Measurements from ENCODE around the gene UNC13A. TPM values are rescaled to one million over a fixed set of nuclear protein-coding genes. Genes with fewer than 3 reads are reported as not detected.

UNC13A gene
- total and polyA plus RNA-seq, 2 of the 13 experiments (the other 11 are each of a cell fraction or from before 2014, with no cell fraction given) = 0.11 to 0.45 TPM

- TF ChIP-seq, protein P1, sequence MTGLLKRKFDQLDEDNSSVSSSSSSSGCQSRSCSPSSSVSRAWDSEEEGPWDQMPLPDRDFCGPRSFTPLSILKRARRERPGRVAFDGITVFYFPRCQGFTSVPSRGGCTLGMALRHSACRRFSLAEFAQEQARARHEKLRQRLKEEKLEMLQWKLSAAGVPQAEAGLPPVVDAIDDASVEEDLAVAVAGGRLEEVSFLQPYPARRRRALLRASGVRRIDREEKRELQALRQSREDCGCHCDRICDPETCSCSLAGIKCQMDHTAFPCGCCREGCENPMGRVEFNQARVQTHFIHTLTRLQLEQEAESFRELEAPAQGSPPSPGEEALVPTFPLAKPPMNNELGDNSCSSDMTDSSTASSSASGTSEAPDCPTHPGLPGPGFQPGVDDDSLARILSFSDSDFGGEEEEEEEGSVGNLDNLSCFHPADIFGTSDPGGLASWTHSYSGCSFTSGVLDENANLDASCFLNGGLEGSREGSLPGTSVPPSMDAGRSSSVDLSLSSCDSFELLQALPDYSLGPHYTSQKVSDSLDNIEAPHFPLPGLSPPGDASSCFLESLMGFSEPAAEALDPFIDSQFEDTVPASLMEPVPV (CRISPR knock-in tag; IDR thresholded peaks at IDR 0.05) = peak; percentile 100
- no peak for TF ChIP-seq ZNF660 (CRISPR knock-in tag; IDR thresholded peaks at IDR 0.05; ENCODE audit: borderline replicate concordance, low read depth)
- peak; percentile 92 for TF ChIP-seq HOXA5 (CRISPR knock-in tag; IDR thresholded peaks at IDR 0.05)
- TF ChIP-seq SP2 (CRISPR knock-in tag; IDR thresholded peaks at IDR 0.05) = peak; percentile 71
- peak; percentile 50; the same call in 1 of the 3 replicates for TF ChIP-seq MXI1 (IDR thresholded peaks at IDR 0.05; ENCODE audit: borderline replicate concordance, low read depth, low read length)
- peak; percentile 97; the same call in 1 of the 2 replicates for TF ChIP-seq PAWR (CRISPR knock-in tag; IDR thresholded peaks at IDR 0.05; ENCODE audit: borderline replicate concordance)
- TF ChIP-seq PAX8 (CRISPR knock-in tag; IDR thresholded peaks at IDR 0.05; ENCODE audit: borderline replicate concordance) = peak; percentile 100
- peak; percentile 98; the same call in 1 of the 2 replicates for TF ChIP-seq ZNF337 (CRISPR knock-in tag; IDR thresholded peaks at IDR 0.05; ENCODE audit: borderline replicate concordance, low read depth)
- TF ChIP-seq, protein P2, sequence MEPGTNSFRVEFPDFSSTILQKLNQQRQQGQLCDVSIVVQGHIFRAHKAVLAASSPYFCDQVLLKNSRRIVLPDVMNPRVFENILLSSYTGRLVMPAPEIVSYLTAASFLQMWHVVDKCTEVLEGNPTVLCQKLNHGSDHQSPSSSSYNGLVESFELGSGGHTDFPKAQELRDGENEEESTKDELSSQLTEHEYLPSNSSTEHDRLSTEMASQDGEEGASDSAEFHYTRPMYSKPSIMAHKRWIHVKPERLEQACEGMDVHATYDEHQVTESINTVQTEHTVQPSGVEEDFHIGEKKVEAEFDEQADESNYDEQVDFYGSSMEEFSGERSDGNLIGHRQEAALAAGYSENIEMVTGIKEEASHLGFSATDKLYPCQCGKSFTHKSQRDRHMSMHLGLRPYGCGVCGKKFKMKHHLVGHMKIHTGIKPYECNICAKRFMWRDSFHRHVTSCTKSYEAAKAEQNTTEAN (CRISPR knock-in tag; conservative IDR thresholded peaks at IDR 0.05) = peak; percentile 96
- TF ChIP-seq, protein P3, sequence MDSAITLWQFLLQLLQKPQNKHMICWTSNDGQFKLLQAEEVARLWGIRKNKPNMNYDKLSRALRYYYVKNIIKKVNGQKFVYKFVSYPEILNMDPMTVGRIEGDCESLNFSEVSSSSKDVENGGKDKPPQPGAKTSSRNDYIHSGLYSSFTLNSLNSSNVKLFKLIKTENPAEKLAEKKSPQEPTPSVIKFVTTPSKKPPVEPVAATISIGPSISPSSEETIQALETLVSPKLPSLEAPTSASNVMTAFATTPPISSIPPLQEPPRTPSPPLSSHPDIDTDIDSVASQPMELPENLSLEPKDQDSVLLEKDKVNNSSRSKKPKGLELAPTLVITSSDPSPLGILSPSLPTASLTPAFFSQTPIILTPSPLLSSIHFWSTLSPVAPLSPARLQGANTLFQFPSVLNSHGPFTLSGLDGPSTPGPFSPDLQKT (CRISPR knock-in tag; IDR thresholded peaks at IDR 0.05; ENCODE audit: borderline replicate concordance) = peak; percentile 68; the same call in 1 of the 2 replicates
- peak; percentile 90; the same call in 1 of the 2 replicates for TF ChIP-seq DR1 (CRISPR knock-in tag; IDR thresholded peaks at IDR 0.05)
- TF ChIP-seq ZNF781 (CRISPR knock-in tag; IDR thresholded peaks at IDR 0.05; ENCODE audit: borderline replicate concordance, not compliant biosample characterization) = peak; percentile 46
- TF ChIP-seq MEIS2 (CRISPR knock-in tag; IDR thresholded peaks at IDR 0.05) = peak; percentile 97
- TF ChIP-seq, protein P4, sequence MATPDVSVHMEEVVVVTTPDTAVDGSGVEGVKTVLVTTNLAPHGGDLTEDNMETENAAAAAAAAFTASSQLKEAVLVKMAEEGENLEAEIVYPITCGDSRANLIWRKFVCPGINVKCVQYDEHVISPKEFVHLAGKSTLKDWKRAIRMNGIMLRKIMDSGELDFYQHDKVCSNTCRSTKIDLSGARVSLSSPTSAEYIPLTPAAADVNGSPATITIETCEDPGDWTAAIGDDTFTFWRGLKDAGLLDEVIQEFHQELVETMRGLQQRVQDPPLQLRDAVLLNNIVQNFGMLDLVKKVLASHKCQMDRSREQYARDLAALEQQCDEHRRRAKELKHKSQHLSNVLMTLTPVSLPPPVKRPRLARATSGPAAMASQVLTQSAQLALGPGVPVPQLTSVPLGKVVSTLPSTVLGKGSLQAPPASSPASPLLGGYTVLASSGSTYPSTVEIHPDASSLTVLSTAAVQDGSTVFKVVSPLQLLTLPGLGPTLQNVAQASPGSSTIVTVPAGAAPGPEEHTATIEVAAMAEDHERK (CRISPR knock-in tag; IDR thresholded peaks at IDR 0.05; ENCODE audit: low read depth) = peak; percentile 72
- peak; percentile 67; the same call in 1 of the 2 replicates for TF ChIP-seq TGIF2 (CRISPR knock-in tag; IDR thresholded peaks at IDR 0.05)
- TF ChIP-seq YEATS4 (CRISPR knock-in tag; IDR thresholded peaks at IDR 0.05; ENCODE audit: borderline replicate concordance) = peak; percentile 100
- TF ChIP-seq, protein P5, sequence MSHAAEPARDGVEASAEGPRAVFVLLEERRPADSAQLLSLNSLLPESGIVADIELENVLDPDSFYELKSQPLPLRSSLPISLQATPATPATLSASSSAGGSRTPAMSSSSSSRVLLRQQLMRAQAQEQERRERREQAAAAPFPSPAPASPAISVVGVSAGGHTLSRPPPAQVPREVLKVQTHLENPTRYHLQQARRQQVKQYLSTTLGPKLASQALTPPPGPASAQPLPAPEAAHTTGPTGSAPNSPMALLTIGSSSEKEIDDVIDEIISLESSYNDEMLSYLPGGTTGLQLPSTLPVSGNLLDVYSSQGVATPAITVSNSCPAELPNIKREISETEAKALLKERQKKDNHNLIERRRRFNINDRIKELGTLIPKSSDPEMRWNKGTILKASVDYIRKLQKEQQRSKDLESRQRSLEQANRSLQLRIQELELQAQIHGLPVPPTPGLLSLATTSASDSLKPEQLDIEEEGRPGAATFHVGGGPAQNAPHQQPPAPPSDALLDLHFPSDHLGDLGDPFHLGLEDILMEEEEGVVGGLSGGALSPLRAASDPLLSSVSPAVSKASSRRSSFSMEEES (CRISPR knock-in tag; IDR thresholded peaks at IDR 0.05) = peak; percentile 68; the same call in 1 of the 2 replicates
- no peak for TF ChIP-seq U2AF1 (optimal IDR thresholded peaks at IDR 0.05; ENCODE audit: low read depth, low read length)
Observed at GRCh38 chr19:17605761-17606589, 82.2 kb downstream of the UNC13A start (continued).

All from HepG2 (cell line).